MM.1S (cell line): ENCODE data around the gene ZP1.

Experiments
- CTCF ChIP-seq: fragments of 300-600 bp; sonication (generic); IDR thresholded peaks from 2 replicates; pipeline ENCODE4 v1.5.1; 2016; ENCODE audit warnings: antibody characterized with exemption, low read length, mixed read lengths
- EZH2phosphoT487 ChIP-seq: fragments of 300-600 bp; sonication (generic); IDR thresholded peaks from 2 replicates; pipeline ENCODE4 v1.6.1; 2018; ENCODE audit warnings: antibody characterized with exemption, low read length

GRCh38 chr11:60917267-60917666 is 49.9 kb downstream of the ZP1 start:
- TF ChIP-seq CTCF (no peak), EZH2phosphoT487 (no peak)
